GM12875 (cell line): ENCODE measurements around the gene TTLL9.

ENCODE experiments used
- H3K4me3 ChIP-seq: one replicate; pipeline ENCODE4 v1.5.1; 2011; ENCODE audit warnings: low read depth, low read length, control low read depth
- TF ChIP-seq, protein P1 (sequence below): IDR thresholded peaks from 2 replicates; pipeline ENCODE4 v1.5.1; 2011; ENCODE audit warnings: low read depth, mild to moderate bottlenecking, control low read depth, inconsistent platforms, low read length, moderate library complexity, borderline replicate concordance; ENCODE audit not compliant: insufficient read depth

The TTLL9 gene

DNA sequence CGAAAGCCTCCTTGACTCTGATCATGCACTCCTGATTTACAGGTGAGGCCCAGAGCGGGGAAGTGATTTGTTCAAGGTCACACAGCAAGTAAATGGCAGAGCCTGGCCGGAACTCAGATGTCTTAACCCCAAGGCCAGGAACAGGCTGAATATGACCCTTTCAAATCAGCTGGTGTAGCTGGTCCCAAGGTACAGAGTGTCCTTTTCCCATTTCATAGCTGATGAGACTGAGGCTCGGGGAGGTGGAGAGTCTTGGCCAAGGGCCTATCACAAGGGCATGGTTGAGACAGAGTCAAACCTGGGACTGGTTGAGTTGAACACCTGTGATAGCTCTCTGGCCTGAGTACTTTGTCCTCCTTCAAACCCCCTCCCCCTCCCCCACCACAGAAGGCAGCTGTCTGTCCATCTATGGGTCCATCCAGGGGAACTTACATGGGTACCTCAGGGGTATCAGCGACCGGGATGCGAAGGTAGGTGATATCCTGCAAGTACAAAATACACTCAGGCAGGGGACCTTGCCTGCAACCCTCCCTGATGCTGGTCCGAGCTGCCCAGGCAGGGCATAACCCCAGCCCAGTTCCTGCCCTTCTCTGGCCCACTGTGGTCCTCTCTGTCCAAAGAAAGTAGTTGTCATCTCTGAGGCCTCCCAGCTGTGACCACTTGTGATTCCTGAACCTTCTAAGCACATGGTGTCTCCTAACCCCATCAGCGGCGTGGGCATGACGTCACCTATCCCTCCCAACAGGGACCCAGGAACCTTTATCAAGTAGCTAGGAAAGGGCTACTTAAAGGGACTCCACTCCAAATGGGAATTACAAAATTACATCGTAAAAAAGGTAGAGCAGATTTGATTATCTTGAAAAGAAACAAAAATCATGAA lies 5.7 kb upstream of the TTLL9 start:
- H3K4me3 ChIP-seq = no peak overlapping the region
- TF ChIP-seq, protein P1, sequence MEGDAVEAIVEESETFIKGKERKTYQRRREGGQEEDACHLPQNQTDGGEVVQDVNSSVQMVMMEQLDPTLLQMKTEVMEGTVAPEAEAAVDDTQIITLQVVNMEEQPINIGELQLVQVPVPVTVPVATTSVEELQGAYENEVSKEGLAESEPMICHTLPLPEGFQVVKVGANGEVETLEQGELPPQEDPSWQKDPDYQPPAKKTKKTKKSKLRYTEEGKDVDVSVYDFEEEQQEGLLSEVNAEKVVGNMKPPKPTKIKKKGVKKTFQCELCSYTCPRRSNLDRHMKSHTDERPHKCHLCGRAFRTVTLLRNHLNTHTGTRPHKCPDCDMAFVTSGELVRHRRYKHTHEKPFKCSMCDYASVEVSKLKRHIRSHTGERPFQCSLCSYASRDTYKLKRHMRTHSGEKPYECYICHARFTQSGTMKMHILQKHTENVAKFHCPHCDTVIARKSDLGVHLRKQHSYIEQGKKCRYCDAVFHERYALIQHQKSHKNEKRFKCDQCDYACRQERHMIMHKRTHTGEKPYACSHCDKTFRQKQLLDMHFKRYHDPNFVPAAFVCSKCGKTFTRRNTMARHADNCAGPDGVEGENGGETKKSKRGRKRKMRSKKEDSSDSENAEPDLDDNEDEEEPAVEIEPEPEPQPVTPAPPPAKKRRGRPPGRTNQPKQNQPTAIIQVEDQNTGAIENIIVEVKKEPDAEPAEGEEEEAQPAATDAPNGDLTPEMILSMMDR = no peak

- no peak overlapping the region for H3K4me3 ChIP-seq
- TF ChIP-seq, protein P1 = no peak
Observed at GRCh38 chr20:31866221-31866620, 4.2 kb upstream of the TTLL9 start.

DNA sequence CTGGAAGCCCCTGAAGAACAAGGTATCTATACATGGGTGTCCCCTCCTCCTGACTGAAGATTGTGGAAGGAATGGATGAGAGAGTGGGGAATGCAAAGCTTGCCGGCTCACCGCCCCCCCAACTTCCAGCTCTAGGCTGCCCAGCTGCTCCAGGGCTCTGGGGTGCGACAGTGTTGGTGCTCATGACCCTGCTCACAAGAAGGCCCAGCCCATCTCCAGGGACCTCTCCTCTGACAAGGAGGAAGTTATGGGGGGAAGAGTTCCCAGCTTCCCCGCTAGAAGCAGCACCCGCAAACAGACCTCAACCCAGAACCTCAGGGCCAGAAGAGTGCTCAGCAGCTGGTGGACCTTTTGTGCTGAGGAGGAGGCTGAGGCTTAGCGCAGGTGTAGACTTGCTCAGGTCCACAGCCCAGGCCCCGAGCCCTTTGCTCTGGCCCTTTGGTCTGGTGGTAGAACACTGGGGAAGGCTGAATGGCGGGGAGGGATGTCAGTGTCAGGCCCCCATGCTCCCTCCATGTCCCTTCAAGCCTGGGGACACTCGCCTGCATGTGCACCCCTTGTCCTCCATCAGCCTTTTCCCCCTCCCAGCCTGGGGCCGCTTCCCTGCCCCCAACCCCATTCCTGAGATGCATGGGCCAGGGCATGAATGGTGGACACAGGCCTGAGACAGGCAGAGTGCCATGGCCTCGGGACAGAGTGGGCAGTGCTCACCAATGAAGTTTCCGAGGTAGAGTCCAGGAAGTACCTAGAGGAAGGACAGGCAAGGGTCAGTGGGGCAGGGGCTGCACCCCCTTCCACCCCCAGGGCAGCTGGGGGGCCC lies 1.4 kb upstream of the TTLL9 start:
- no peak overlapping the region for H3K4me3 ChIP-seq
- TF ChIP-seq, protein P1 = no peak

GRCh38 chr20:31869673-31869941 lies 827 bp upstream of the TTLL9 start:
- no peak overlapping the region for H3K4me3 ChIP-seq

DNA sequence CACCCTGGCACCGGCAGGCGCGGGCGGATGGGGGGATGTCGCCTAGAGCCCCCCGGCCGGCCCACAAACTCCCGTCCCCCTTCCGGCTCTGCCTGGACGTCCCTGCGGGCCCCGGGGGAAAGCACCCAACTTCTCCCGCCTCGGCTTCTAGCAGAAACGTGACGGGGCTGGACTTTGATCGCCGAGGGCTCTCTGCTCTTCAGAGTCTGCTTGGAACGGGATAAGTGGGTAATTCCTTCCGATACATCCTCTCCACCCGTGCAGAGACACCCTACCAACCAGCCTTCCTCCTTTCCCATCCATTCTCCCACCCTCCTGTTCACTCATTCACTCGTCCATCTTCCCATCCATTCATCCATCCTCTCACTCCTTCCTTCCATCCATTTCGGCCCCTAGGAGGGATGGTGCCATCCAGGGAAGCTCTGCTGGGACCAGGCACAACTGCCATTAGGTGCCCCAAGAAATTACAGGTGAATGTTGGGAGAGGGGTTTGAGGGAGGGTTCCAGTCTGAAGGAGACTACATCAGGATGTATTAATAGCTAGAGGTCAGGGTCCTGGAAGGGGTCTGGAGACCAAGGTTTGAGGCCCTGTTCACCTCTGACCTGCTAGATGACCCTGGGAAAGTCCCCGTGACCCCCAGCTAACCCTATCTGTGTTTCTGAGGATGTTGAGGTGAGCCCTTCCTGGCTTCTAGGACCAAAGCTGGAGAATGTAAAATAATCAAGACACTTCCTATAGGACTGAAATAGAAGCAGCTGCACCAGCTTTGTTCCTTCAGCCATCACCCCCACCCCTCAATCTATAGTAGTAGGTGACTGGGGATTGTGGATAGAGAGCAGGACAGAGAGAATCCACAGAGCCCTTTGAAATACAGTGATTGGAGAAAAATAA lies 538 bp downstream of the TTLL9 start:
- H3K4me3 ChIP-seq = peak overlapping the region; percentile 34
- TF ChIP-seq, protein P1 = no peak

More at GRCh38 chr20:31869673-31869941, 827 bp upstream of the TTLL9 start:
- TF ChIP-seq, protein P1 = no peak

- no peak overlapping the region for H3K4me3 ChIP-seq
- TF ChIP-seq, protein P1 = no peak
Observed at GRCh38 chr20:31871618-31871954, 1.2 kb downstream of the TTLL9 start.
